Activated T-cell treated with anti-CD3 and anti-CD28 coated beads, Interleukin-2, amount 50 U/mL, for 72 hours (primary cell): ENCODE measurements around the gene FOXN4. TPM values are rescaled to one million over a fixed set of nuclear protein-coding genes. Genes with fewer than 3 reads are reported as not detected.
A peak's percentile ranks its signal among the peaks of the same experiment; 100 is the strongest.

Source experiments
- ATAC-seq, 2 donors: fragments of 150-1000 bp; cut with Tn5 transposase; replicated peaks in 1 of 2; 2 replicates each; pipeline ENCODE4 v1.10.0; 2021; ENCODE audit warnings: moderate library complexity in 2 of 2, mild to moderate bottlenecking in 1 of 2
- DNase-seq, 2 donors: peaks; one replicate each; pipeline ENCODE4 v3.0.0; 2021 to 2022; ENCODE audit warnings: mixed read lengths in 1 of 2
- H3K27ac Mint-ChIP-seq: one replicate; pipeline ENCODE4 v1.8.0; 2022; ENCODE audit warnings: mild to moderate bottlenecking, moderate library complexity, mixed read lengths
- H3K27me3 Mint-ChIP-seq: one replicate; pipeline ENCODE4 v1.8.0; 2022; ENCODE audit warnings: low read depth, mixed read lengths
- H3K36me3 Mint-ChIP-seq, 2 donors: one replicate each; pipeline ENCODE4 v1.8.0; 2022; ENCODE audit warnings: mixed read lengths in 2 of 2, mild to moderate bottlenecking in 1 of 2; ENCODE audit not compliant: insufficient read depth in 2 of 2
- H3K4me1 Mint-ChIP-seq: one replicate; pipeline ENCODE4 v1.8.0; 2022; ENCODE audit warnings: low read depth, mixed read lengths
- H3K4me3 Mint-ChIP-seq, 2 donors: one replicate each; pipeline ENCODE4 v1.8.0; 2022; ENCODE audit warnings: mild to moderate bottlenecking in 2 of 2, mixed read lengths in 2 of 2, moderate library complexity in 2 of 2
- H3K9me3 Mint-ChIP-seq, 2 donors: one replicate each; pipeline ENCODE4 v1.8.0; 2022; ENCODE audit warnings: mixed read lengths in 2 of 2
- total RNA-seq, 2 donors: library from RNA; stranded (reverse); gene quantifications; one replicate each; pipeline ENCODE4 v1.2.3, GENCODE V29; 2022

The FOXN4 gene
- not detected for total RNA-seq

DNA sequence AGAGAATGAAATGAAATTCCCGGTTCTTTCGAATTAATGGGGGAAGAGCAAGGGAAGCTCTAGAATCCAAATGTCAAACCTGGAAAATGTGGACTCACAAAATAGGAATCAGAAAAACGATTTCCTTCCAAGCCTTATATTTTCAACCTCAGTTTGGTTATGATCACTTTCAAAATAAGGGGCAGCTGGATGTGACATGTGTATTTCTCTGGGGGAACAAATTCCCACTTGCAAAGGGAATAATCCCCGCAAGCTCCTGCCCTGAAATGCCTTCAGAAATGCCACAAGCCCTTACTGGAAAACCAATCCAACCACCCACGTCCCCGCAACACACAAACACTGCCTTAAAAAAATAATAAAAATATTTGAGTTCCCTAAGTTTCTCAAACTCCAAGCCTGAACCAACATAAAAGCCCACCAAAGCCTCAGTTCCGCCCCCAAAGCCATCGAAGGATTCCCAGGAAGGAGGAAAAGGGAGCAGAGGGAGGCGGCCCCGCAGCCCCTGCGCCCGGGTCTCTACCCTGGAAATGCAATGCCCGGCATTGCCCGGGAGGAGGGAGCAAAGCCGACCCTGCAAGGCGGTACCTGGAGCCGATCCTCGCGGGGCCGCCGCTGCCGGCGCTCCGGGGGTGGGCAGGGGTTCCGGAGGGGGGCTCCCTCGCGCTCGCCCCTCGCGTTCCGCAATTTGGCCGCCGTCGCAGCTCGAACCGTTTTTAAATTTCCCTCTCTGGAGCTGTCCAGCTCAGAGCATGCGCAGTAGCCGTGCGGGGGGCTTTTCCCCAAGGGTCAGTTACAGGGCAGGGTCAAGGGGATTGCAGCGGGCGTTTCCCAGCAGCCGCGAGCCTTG lies at the start of gene FOXN4:
Gene FOXN4, minus strand, starts transcription at position 751 of the 847 bp plus-strand sequence. CDS start 963 bp downstream, outside the sequence.
- Mint-ChIP-seq H3K9me3 (no peaks in the 10 kb centered on the region), H3K4me3 (peak within 1 kb of the TSS; percentile 91 to 92), H3K27ac (no peak within 1 kb of the TSS), H3K36me3 (no peaks in the 10 kb centered on the region), H3K4me1 (peaks cover 8% of the 10 kb centered on the region), H3K27me3 (peaks cover 53% of the 10 kb centered on the region)
- DNase-seq: no peak
- ATAC-seq: no peak

- Mint-ChIP-seq H3K4me3 (peak overlapping the region; percentile 2 to 88), H3K9me3 (no peaks in the 10 kb centered on the region), H3K27me3 (peaks cover 56% of the 10 kb centered on the region), H3K36me3 (no peaks in the 10 kb centered on the region), H3K4me1 (peaks cover 13% of the 10 kb centered on the region), H3K27ac (peak overlapping the region; percentile 71)
- DNase-seq (peak; percentile 20 to 41), ATAC-seq (peak; percentile 99 to 100)
Measured at GRCh38 chr12:109358154-109358869, 49.2 kb upstream of the FOXN4 start.

GRCh38 chr12:109357032-109357431 lies 47.9 kb upstream of the FOXN4 start:
- Mint-ChIP-seq H3K4me1 (peaks cover 13% of the 10 kb centered on the region), H3K27ac (no peak overlapping the region), H3K27me3 (peaks cover 53% of the 10 kb centered on the region), H3K36me3 (no peaks in the 10 kb centered on the region), H3K9me3 (no peaks in the 10 kb centered on the region), H3K4me3 (no peak overlapping the region)
- ATAC-seq: no peak
- DNase-seq: no peak

GRCh38 chr12:109356577-109356976 lies 47.5 kb upstream of the FOXN4 start:
- DNase-seq (no peak), ATAC-seq (no peak)
- Mint-ChIP-seq H3K4me3 (no peak overlapping the region), H3K27me3 (peaks cover 49% of the 10 kb centered on the region), H3K27ac (no peak overlapping the region), H3K36me3 (no peaks in the 10 kb centered on the region), H3K9me3 (no peaks in the 10 kb centered on the region), H3K4me1 (peaks cover 13% of the 10 kb centered on the region)

GRCh38 chr12:109352184-109352583 lies 43.1 kb upstream of the FOXN4 start:
- ATAC-seq (no peak), DNase-seq (no peak)
- no peaks in the 10 kb centered on the region for H3K4me1 Mint-ChIP-seq
- peaks cover 30% of the 10 kb centered on the region for H3K27me3 Mint-ChIP-seq
- no peak overlapping the region for H3K27ac Mint-ChIP-seq
- no peaks in the 10 kb centered on the region for H3K36me3 Mint-ChIP-seq
- H3K4me3 Mint-ChIP-seq: no peak overlapping the region
- H3K9me3 Mint-ChIP-seq: no peaks in the 10 kb centered on the region

- Mint-ChIP-seq H3K27ac (no peak within 1 kb of the TSS), H3K4me3 (no peak within 1 kb of the TSS), H3K27me3 (peaks cover 19% of the 10 kb centered on the region), H3K4me1 (no peaks in the 10 kb centered on the region), H3K9me3 (no peaks in the 10 kb centered on the region), H3K36me3 (no peaks in the 10 kb centered on the region)
- DNase-seq (no peak), ATAC-seq (no peak)
Measured at GRCh38 chr12:109347589-109347988, 38.5 kb upstream of the FOXN4 start, which contains the start of gene MYO1H. Gene MYO1H (plus strand): TSS chr12:109347900. CDS start chr12:109347961, 61 bp downstream.

GRCh38 chr12:109346920-109347319 lies 37.8 kb upstream of the FOXN4 start:
- H3K36me3 Mint-ChIP-seq: no peaks in the 10 kb centered on the region
- no peaks in the 10 kb centered on the region for H3K9me3 Mint-ChIP-seq
- no peak overlapping the region for H3K27ac Mint-ChIP-seq
- ATAC-seq (no peak), DNase-seq (peak in 1 of 2 donors; percentile 23)
- no peak overlapping the region for H3K4me3 Mint-ChIP-seq
- no peaks in the 10 kb centered on the region for H3K4me1 Mint-ChIP-seq
- peaks cover 14% of the 10 kb centered on the region for H3K27me3 Mint-ChIP-seq

DNA sequence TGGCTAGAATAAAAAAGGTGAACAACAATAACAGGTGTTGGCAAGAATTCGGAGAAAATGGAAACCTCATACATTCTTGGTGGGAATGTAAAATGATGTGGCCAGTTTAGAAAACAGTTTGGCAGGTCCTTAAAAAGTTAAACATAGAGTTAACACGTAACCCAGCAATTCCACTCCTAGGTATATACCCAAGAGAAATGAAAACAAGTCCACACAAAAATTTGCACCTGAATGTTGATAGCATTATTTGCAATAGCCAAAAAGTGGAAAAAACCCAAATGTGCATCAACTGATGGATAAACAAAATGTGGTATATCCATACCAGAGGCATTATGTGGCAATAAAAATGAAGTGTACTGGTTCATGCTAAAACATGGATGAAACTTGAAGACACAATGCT lies 36.3 kb upstream of the FOXN4 start:
- DNase-seq: no peak
- Mint-ChIP-seq H3K4me1 (no peaks in the 10 kb centered on the region), H3K9me3 (no peaks in the 10 kb centered on the region), H3K36me3 (no peaks in the 10 kb centered on the region), H3K4me3 (no peak overlapping the region), H3K27me3 (peaks cover 18% of the 10 kb centered on the region), H3K27ac (no peak overlapping the region)
- ATAC-seq: no peak

DNA sequence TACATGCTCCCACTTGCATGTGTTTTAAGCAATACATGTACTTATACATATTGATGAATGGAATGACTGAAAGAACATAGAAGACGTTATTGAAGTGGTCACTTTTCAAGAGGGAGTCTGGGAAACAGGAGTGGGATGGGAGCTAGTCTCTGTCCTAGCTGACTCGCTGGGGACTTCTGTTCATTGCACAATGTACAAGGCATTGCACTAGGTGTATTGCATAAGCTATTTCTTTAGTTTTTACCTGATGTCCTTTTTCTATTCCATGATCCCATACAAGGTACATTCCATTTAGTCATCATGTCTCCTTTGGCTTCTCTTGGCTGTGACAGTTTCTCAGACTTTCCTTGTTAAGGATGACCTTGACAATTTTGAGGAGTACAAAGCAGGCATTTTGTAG lies 34.6 kb upstream of the FOXN4 start:
- Mint-ChIP-seq H3K4me3 (no peak overlapping the region), H3K4me1 (no peaks in the 10 kb centered on the region), H3K9me3 (no peaks in the 10 kb centered on the region), H3K36me3 (no peaks in the 10 kb centered on the region), H3K27ac (no peak overlapping the region), H3K27me3 (peaks cover 31% of the 10 kb centered on the region)
- ATAC-seq (no peak), DNase-seq (no peak)

GRCh38 chr12:109336593-109336992 lies 27.5 kb upstream of the FOXN4 start:
- Mint-ChIP-seq H3K9me3 (no peaks in the 10 kb centered on the region), H3K27ac (no peak overlapping the region), H3K27me3 (peaks cover 24% of the 10 kb centered on the region), H3K4me3 (no peak overlapping the region), H3K4me1 (no peaks in the 10 kb centered on the region), H3K36me3 (no peaks in the 10 kb centered on the region)
- DNase-seq (no peak), ATAC-seq (no peak)

- DNase-seq (no peak), ATAC-seq (no peak)
- Mint-ChIP-seq H3K27me3 (peaks cover 18% of the 10 kb centered on the region), H3K27ac (no peak overlapping the region), H3K9me3 (no peaks in the 10 kb centered on the region), H3K4me1 (no peaks in the 10 kb centered on the region), H3K36me3 (no peaks in the 10 kb centered on the region), H3K4me3 (no peak overlapping the region)
Measured at GRCh38 chr12:109334887-109335286, 25.8 kb upstream of the FOXN4 start.

DNA sequence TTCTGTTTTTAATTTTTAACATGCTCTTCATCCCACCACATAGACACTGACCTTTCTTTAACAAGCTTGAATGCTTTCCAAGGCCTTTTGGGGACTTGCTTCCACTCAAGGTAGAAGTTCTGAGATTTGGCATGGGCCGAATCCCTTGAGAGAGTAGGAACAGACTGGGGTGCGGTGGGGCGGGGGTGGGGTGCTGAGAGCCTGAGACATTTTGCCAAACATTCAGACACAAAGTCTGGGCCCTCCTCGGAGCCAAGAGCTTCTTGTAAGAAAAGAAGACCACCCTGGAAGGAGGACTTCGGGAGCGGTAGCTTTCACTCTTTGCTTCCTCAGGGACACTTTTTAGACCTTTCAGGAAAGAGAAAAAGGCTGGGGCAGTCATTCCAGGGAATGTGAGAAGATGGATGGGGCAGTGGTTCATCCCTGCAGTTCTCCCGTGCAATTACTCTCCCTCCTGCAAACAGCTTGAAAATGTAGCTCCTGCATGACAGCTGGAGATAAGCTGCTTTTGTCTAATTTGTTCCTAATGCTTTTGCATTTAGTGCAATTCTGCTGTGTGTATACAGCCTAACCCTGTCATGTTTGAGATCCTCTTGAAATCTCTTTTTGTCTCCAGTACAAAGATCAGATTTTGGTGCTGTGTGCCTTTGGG lies 22.3 kb upstream of the FOXN4 start:
- Mint-ChIP-seq H3K27ac (no peak overlapping the region), H3K4me1 (no peaks in the 10 kb centered on the region), H3K4me3 (no peak overlapping the region), H3K36me3 (no peaks in the 10 kb centered on the region), H3K27me3 (peaks cover 7% of the 10 kb centered on the region), H3K9me3 (no peaks in the 10 kb centered on the region)
- ATAC-seq: no peak
- DNase-seq: no peak
